Loucy (cell line): ENCODE results near the gene ABI3.

Experiments
- H2AFZ ChIP-seq: fragments of 200-600 bp; sonication (generic); 2 replicates; pipeline ENCODE4 v1.6.0; 2016; ENCODE audit warnings: antibody characterized with exemption, mild to moderate bottlenecking, low read length, moderate library complexity
- H3F3A ChIP-seq: fragments of 200-600 bp; 2 replicates; pipeline ENCODE4 v1.6.0; 2016; ENCODE audit warnings: antibody characterized with exemption, low read depth, mild to moderate bottlenecking
- H3K27me3 ChIP-seq: fragments of 200-600 bp; sonication (generic); 2 replicates; pipeline ENCODE4 v1.6.1; 2014; ENCODE audit warnings: low read length, mild to moderate bottlenecking; ENCODE audit not compliant: insufficient read depth, poor library complexity, severe bottlenecking
- H3K36me3 ChIP-seq: fragments of 200-600 bp; sonication (generic); 2 replicates; pipeline ENCODE4 v1.6.1; 2016; ENCODE audit warnings: low read length; ENCODE audit not compliant: insufficient read depth
- H3K4me1 ChIP-seq: fragments of 200-600 bp; sonication (generic); 2 replicates; pipeline ENCODE4 v1.5.1; 2014; ENCODE audit warnings: low read length, mild to moderate bottlenecking; ENCODE audit not compliant: insufficient read depth, poor library complexity, severe bottlenecking
- H3K4me2 ChIP-seq: fragments of 200-600 bp; sonication (generic); 2 replicates; pipeline ENCODE4 v1.6.0; 2014; ENCODE audit warnings: antibody characterized with exemption, low read length, low read depth, mild to moderate bottlenecking; ENCODE audit not compliant: poor library complexity, severe bottlenecking
- H3K4me3 ChIP-seq: fragments of 200-600 bp; sonication (generic); 2 replicates; pipeline ENCODE4 v1.5.1; 2014; ENCODE audit warnings: low read length, mild to moderate bottlenecking, mixed read lengths; ENCODE audit not compliant: poor library complexity, severe bottlenecking
- H3K79me2 ChIP-seq: fragments of 200-600 bp; sonication (generic); 2 replicates; pipeline ENCODE4 v1.6.1; 2014; ENCODE audit warnings: low read length; ENCODE audit not compliant: insufficient read depth
- H3K9ac ChIP-seq: fragments of 200-600 bp; sonication (generic); 2 replicates; pipeline ENCODE4 v1.6.0; 2014; ENCODE audit warnings: mild to moderate bottlenecking, low read depth, low read length, moderate library complexity; ENCODE audit not compliant: poor library complexity, severe bottlenecking
- H3K9me2 ChIP-seq: fragments of 200-600 bp; sonication (generic); replicated peaks from 2 replicates; pipeline ENCODE4 v1.6.1; 2016; ENCODE audit warnings: low read depth, low read length, mixed read lengths
- H3K9me3 ChIP-seq: fragments of 200-600 bp; sonication (generic); 2 replicates; pipeline ENCODE4 v1.6.1; 2014; ENCODE audit warnings: mild to moderate bottlenecking, antibody characterized with exemption, low read length, low read depth; ENCODE audit not compliant: insufficient read depth
- H4K20me1 ChIP-seq: fragments of 200-600 bp; sonication (generic); 2 replicates; pipeline ENCODE4 v1.6.0; 2014; ENCODE audit warnings: antibody characterized with exemption, low read length, mild to moderate bottlenecking; ENCODE audit not compliant: insufficient read depth, poor library complexity, severe bottlenecking
- EZH2phosphoT487 ChIP-seq: fragments of 200-600 bp; IDR thresholded peaks from 2 replicates; pipeline ENCODE4 v1.6.1; 2018; ENCODE audit warnings: antibody characterized with exemption, mild to moderate bottlenecking, moderate library complexity, borderline replicate concordance
- TF ChIP-seq, protein P1 (sequence below): fragments of 200-600 bp; sonication (generic); conservative IDR thresholded peaks from 2 replicates; pipeline ENCODE4 v1.5.1; 2014; ENCODE audit warnings: mild to moderate bottlenecking, antibody characterized with exemption, low read length

ABI3 gene

DNA sequence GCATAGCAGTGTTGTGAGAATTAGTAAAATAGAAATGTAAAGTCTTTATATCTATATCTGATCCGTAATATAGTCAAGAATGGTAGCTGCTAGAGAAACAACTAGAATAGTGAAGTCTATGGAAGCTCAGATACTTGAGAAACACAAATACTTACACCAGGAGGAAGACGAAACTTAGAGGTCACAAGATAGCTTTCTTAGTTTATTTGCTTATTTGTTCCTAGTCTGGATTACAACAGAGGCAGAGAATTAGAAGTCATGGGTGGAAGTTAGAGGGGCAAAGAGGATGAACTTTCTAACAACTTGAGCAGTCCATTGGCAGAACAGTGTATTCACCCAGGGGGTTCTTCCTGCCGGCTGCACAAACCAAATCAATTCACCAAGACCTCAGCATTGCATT lies 14.0 kb upstream of the ABI3 start:
- no peak overlapping the region for H3K9ac ChIP-seq
- no peak for TF ChIP-seq EZH2phosphoT487
- TF ChIP-seq, protein P1, sequence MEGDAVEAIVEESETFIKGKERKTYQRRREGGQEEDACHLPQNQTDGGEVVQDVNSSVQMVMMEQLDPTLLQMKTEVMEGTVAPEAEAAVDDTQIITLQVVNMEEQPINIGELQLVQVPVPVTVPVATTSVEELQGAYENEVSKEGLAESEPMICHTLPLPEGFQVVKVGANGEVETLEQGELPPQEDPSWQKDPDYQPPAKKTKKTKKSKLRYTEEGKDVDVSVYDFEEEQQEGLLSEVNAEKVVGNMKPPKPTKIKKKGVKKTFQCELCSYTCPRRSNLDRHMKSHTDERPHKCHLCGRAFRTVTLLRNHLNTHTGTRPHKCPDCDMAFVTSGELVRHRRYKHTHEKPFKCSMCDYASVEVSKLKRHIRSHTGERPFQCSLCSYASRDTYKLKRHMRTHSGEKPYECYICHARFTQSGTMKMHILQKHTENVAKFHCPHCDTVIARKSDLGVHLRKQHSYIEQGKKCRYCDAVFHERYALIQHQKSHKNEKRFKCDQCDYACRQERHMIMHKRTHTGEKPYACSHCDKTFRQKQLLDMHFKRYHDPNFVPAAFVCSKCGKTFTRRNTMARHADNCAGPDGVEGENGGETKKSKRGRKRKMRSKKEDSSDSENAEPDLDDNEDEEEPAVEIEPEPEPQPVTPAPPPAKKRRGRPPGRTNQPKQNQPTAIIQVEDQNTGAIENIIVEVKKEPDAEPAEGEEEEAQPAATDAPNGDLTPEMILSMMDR: no peak
- no peaks in the 10 kb centered on the region for H4K20me1 ChIP-seq
- H3F3A ChIP-seq: peaks cover 8% of the 10 kb centered on the region; the same call in 1 of the 2 replicates
- no peak overlapping the region for H3K4me3 ChIP-seq
- H3K79me2 ChIP-seq: no peaks in the 10 kb centered on the region
- H3K4me1 ChIP-seq: peaks cover 4% of the 10 kb centered on the region
- no peak overlapping the region for H3K4me2 ChIP-seq
- no peaks in the 10 kb centered on the region for H3K27me3 ChIP-seq
- no peaks in the 10 kb centered on the region for H3K9me3 ChIP-seq
- H3K36me3 ChIP-seq: no peaks in the 10 kb centered on the region
- H3K9me2 ChIP-seq: no peaks in the 10 kb centered on the region
- H2AFZ ChIP-seq: no peak overlapping the region

DNA sequence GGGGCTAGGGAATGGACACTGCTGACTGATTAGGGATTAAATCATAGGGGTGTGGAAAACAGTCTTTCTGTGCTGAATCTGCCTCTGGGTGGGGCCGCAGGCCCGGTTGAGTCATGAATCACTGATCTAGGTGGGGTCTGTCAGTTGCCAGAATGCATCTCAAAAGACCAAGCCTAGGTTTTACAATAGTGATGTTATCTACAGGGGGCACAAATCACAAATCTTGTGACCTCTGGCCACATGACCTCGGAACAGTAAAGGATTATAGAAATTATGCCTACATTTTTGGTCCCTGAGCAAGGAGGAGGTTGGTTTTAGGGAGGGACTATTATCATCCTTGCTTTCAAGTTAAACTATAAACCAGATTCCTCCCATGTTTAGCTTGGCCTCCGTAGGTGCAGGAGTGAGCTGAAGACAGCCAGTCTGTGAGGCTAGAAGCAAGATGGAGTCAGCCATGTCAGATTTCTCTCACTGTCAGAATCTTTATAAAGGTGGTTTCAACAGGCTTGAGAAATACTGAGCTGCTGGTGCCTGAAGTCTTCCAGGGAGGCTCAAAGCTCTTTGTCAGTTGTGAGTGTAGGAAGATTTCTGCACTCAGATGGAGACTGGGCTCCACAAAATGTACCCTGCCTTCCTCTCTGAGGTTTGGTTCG lies 13.0 kb upstream of the ABI3 start:
- Histone ChIP-seq H3K4me1 (peaks cover 4% of the 10 kb centered on the region), H3F3A (0 out of 2 replicates have a peak, but pooled peaks cover 2% of the 10 kb centered on the region), H3K9me2 (no peaks in the 10 kb centered on the region), H3K27me3 (no peaks in the 10 kb centered on the region), H2AFZ (no peak overlapping the region), H3K4me3 (no peak overlapping the region), H3K4me2 (no peak overlapping the region), H3K9me3 (no peaks in the 10 kb centered on the region), H4K20me1 (no peaks in the 10 kb centered on the region), H3K79me2 (no peaks in the 10 kb centered on the region), H3K36me3 (no peaks in the 10 kb centered on the region), H3K9ac (no peak overlapping the region)
- TF ChIP-seq, protein P1: no peak
- no peak for TF ChIP-seq EZH2phosphoT487

DNA sequence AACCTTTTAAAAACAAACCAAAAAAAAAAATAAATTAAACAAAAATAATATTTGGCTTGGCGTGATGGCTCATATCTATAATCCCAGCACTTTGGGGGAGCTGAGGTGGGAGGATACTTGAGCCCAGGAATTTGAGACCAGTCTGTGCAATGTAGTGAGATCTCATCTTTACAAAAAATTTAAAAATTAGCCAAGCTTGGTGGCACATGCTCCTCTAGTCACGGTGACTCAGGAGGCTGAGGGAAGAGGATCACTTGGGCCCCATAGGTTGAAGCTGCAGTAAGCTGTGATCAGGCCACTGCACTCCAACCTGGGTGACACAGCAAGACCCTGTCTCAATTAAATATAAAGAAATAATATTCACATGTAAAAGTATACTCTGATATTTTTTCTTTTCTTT lies 12.3 kb upstream of the ABI3 start:
- Histone ChIP-seq H3K4me1 (peaks cover 4% of the 10 kb centered on the region), H3K36me3 (no peaks in the 10 kb centered on the region), H3K4me3 (no peak overlapping the region), H3F3A (no peaks in the 10 kb centered on the region), H4K20me1 (no peaks in the 10 kb centered on the region), H3K4me2 (no peak overlapping the region), H3K9me2 (no peaks in the 10 kb centered on the region), H2AFZ (no peak overlapping the region), H3K27me3 (no peaks in the 10 kb centered on the region), H3K79me2 (no peaks in the 10 kb centered on the region), H3K9ac (no peak overlapping the region), H3K9me3 (no peaks in the 10 kb centered on the region)
- no peak for TF ChIP-seq EZH2phosphoT487

GRCh38 chr17:49200423-49201083 lies 10.0 kb upstream of the ABI3 start:
- no peak overlapping the region for H2AFZ ChIP-seq
- H3K36me3 ChIP-seq: no peaks in the 10 kb centered on the region
- peaks cover 4% of the 10 kb centered on the region for H3K4me1 ChIP-seq
- H3K27me3 ChIP-seq: no peaks in the 10 kb centered on the region
- H3K4me2 ChIP-seq: no peak overlapping the region
- no peak for TF ChIP-seq EZH2phosphoT487
- TF ChIP-seq, protein P1: no peak
- no peak overlapping the region for H3K4me3 ChIP-seq
- H3K9me2 ChIP-seq: no peaks in the 10 kb centered on the region
- H3K79me2 ChIP-seq: no peaks in the 10 kb centered on the region
- H3F3A ChIP-seq: no peaks in the 10 kb centered on the region
- H4K20me1 ChIP-seq: no peaks in the 10 kb centered on the region
- no peak overlapping the region for H3K9ac ChIP-seq
- no peaks in the 10 kb centered on the region for H3K9me3 ChIP-seq
